ENCODE results near the gene VPS37B. TPM values are rescaled to one million over a fixed set of nuclear protein-coding genes. Genes with fewer than 3 reads are reported as not detected.

VPS37B gene
- total RNA-seq, 2 experiments from 2014 or later: 97.7 to 104 TPM

GRCh38 chr12:122902854-122903692 is 7.1 kb upstream of the VPS37B start:
- H3K27me3 Mint-ChIP-seq: no peaks in the 10 kb centered on the region
- peak overlapping the region; percentile 66 for H3K4me3 Mint-ChIP-seq
- Histone ChIP-seq H3K36me3 (ENCODE audit: insufficient read depth, low read length) (no peaks in the 10 kb centered on the region), H3K4me1 (ENCODE audit: insufficient read depth, low read length) (peaks cover 34% of the 10 kb centered on the region), H3K27ac (ENCODE audit: low read depth in 1 of 2, low read length in 2 of 2) (no peak overlapping the region), H3K27me3 (ENCODE audit: control insufficient read depth in 1 of 2, insufficient read depth in 2 of 2, low read length in 2 of 2) (no peaks in the 10 kb centered on the region), H3K4me3 (ENCODE audit: low read length) (no peak overlapping the region), H3K9me3 (ENCODE audit: control insufficient read depth in 1 of 2, insufficient read depth in 1 of 2, low read length in 2 of 2) (no peaks in the 10 kb centered on the region)
- H3K27ac Mint-ChIP-seq: no peak overlapping the region
- intact Hi-C loops (cut with DNase I, micrococcal nuclease): loop anchor here in 1 of 2 experiments (5.0 kb wide), 1 partner anchor 36 kb away; no protein-coding TSS in a partner anchor
- ChIA-PET CTCF (no interaction called here), POLR2A (interaction anchor here (9.7 kb wide), 1 partner anchor 31 kb away, joined by 81 read pairs; no protein-coding TSS in a partner anchor)
- ATAC-seq (ENCODE audit: poor library complexity): no peak
- DNase-seq: no peak
- no peaks in the 10 kb centered on the region for H3K9me3 Mint-ChIP-seq
- no peaks in the 10 kb centered on the region for H3K36me3 Mint-ChIP-seq (ENCODE audit: low read depth)
- no peak for TF ChIP-seq CTCF (IDR thresholded peaks at IDR 0.05)
- H3K4me1 Mint-ChIP-seq (ENCODE audit: low read depth): peaks cover 42% of the 10 kb centered on the region

GRCh38 chr12:122899887-122900286 is 4.0 kb upstream of the VPS37B start:
- ChIA-PET POLR2A (interaction anchor here (1.4 to 9.7 kb wide), 4 partner anchors 11 to 333 kb away, joined by 3 to 81 read pairs (median 16); partner anchors contain the start of genes HIP1R and MPHOSPH9), CTCF (no interaction called here)
- no peak overlapping the region for H3K4me3 ChIP-seq (ENCODE audit: low read length)
- Mint-ChIP-seq H3K4me3 (peak overlapping the region; percentile 6), H3K9me3 (no peaks in the 10 kb centered on the region), H3K27me3 (no peaks in the 10 kb centered on the region), H3K36me3 (ENCODE audit: low read depth) (peaks cover 18% of the 10 kb centered on the region), H3K4me1 (ENCODE audit: low read depth) (peaks cover 71% of the 10 kb centered on the region), H3K27ac (peak overlapping the region; percentile 98)
- peaks cover 61% of the 10 kb centered on the region for H3K4me1 ChIP-seq (ENCODE audit: insufficient read depth, low read length)
- intact Hi-C loops (cut with DNase I, micrococcal nuclease): loop anchor here (2.0 to 5.0 kb wide), 4 partner anchors 19 to 63 kb away; no protein-coding TSS in a partner anchor
- H3K27me3 ChIP-seq (ENCODE audit: control insufficient read depth in 1 of 2, insufficient read depth in 2 of 2, low read length in 2 of 2): no peaks in the 10 kb centered on the region
- no peak for TF ChIP-seq CTCF (IDR thresholded peaks at IDR 0.05)
- H3K9me3 ChIP-seq (ENCODE audit: control insufficient read depth in 1 of 2, insufficient read depth in 1 of 2, low read length in 2 of 2): peaks cover 0 to 3% of the 10 kb centered on the region in 2 experiments
- DNase-seq (no peak), ATAC-seq (ENCODE audit: poor library complexity) (no peak)
- H3K27ac ChIP-seq (ENCODE audit: low read depth in 1 of 2, low read length in 2 of 2): peak overlapping the region in 1 of 2 donors; percentile 41
- H3K36me3 ChIP-seq (ENCODE audit: insufficient read depth, low read length): no peaks in the 10 kb centered on the region

GRCh38 chr12:122896662-122897061 is 738 bp upstream of the VPS37B start:
- no peaks in the 10 kb centered on the region for H3K36me3 ChIP-seq (ENCODE audit: insufficient read depth, low read length)
- no peaks in the 10 kb centered on the region for H3K27me3 ChIP-seq (ENCODE audit: control insufficient read depth in 1 of 2, insufficient read depth in 2 of 2, low read length in 2 of 2)
- Mint-ChIP-seq H3K27me3 (no peaks in the 10 kb centered on the region), H3K4me1 (ENCODE audit: low read depth) (peaks cover 91% of the 10 kb centered on the region), H3K27ac (peak overlapping the region; percentile 98), H3K9me3 (no peaks in the 10 kb centered on the region), H3K36me3 (ENCODE audit: low read depth) (peaks cover 27% of the 10 kb centered on the region), H3K4me3 (peak overlapping the region; percentile 87)
- TF ChIP-seq CTCF (IDR thresholded peaks at IDR 0.05): no peak
- intact Hi-C loops (cut with DNase I, micrococcal nuclease): no loop called here
- no peak overlapping the region for H3K4me3 ChIP-seq (ENCODE audit: low read length)
- peaks cover 73% of the 10 kb centered on the region for H3K4me1 ChIP-seq (ENCODE audit: insufficient read depth, low read length)
- H3K9me3 ChIP-seq (ENCODE audit: control insufficient read depth in 1 of 2, insufficient read depth in 1 of 2, low read length in 2 of 2): peaks cover 0 to 3% of the 10 kb centered on the region in 2 experiments
- ChIA-PET CTCF (interaction anchor here (1.9 kb wide), 1 partner anchor 9 kb away, joined by 7 read pairs; no protein-coding TSS in a partner anchor), POLR2A (interaction anchor here (1.4 to 9.7 kb wide), 9 partner anchors 8 to 78 kb away, joined by 4 to 81 read pairs (median 13); partner anchors contain the start of genes HIP1R and OGFOD2)
- no peak for DNase-seq
- peak overlapping the region; percentile 83 to 85 for H3K27ac ChIP-seq (ENCODE audit: low read depth in 1 of 2, low read length in 2 of 2)
- ATAC-seq (ENCODE audit: poor library complexity): no peak

Measured in CD4-positive, alpha-beta T cell (primary cell).